Pancreas (tissue), 10 donors: ENCODE measurements around the gene KRTAP12-4. TPM values are rescaled to one million over a fixed set of nuclear protein-coding genes. Genes with fewer than 3 reads are reported as not detected.
"Not testable (repeated sequence)": the region's sequence is repeated elsewhere in the genome, so short reads cannot be mapped to it uniquely, and the experiment has no call there.

Experiments
- ATAC-seq, 4 donors: fragments of 200-7000 bp; cut with Tn5 transposase; one replicate each; pipeline versions ENCODE4 v1.8.0 to v1.9.1; 2020; ENCODE audit warnings: mild to moderate bottlenecking in 4 of 4, moderate library complexity in 4 of 4
- DNase-seq, 6 donors: peaks; one replicate each; pipeline ENCODE4 v3.0.0-alpha.2; 2020
- FAIRE-seq: peaks from 2 replicates; lab custom pipeline; 2012; peaks lifted over from hg19 to GRCh38; lab: Jason Lieb, UNC
- H3K27ac ChIP-seq, 4 donors: fragments of 200-600 bp; sonication (generic); 1 replicate in 3 of 4; 2 replicates in 1 of 4; pipeline versions ENCODE4 v1.5.0 to v1.8.0; 2020
- H3K27me3 ChIP-seq, 4 donors: fragments of 200-600 bp; one replicate each; pipeline ENCODE4 v1.8.0; 2021
- H3K36me3 ChIP-seq, 3 donors: fragments of 200-600 bp; sonication (generic) in 1 of 3; one replicate each; pipeline versions ENCODE4 v1.5.0 to v1.8.0; 2020 to 2021
- H3K4me1 ChIP-seq, 3 donors: fragments of 200-600 bp; one replicate each; pipeline ENCODE4 v1.8.0; 2021
- H3K4me3 ChIP-seq, 4 donors: fragments of 200-600 bp; sonication (generic) in 2 of 4; one replicate each; pipeline versions ENCODE4 v1.5.0 to v1.8.0; 2020 to 2021
- H3K9me3 ChIP-seq, 4 donors: fragments of 200-600 bp; one replicate each; pipeline ENCODE4 v1.8.0; 2021
- CTCF ChIP-seq, 4 donors: fragments of 200-600 bp; sonication (generic) in 3 of 4; IDR thresholded peaks; one replicate each; pipeline versions ENCODE4 v1.5.0 to v1.8.0; 2021; ENCODE audit warnings: antibody characterized with exemption in 4 of 4
- WGBS, 2 donors: extraction: QIAGEN DNeasy Blood & Tissue Kit; methylation state at CpG; one replicate each; pipeline ENCODE4 v1.1.7; 2013; 5-methylcytosine and 5-hydroxymethylcytosine counted together
- intact Hi-C, 3 donors: fragments of 100-400 bp; cut with DNase I; formaldehyde crosslinking; loops; one replicate each; pipeline versions ENCODE4 v1.11.1 to v1.14.2; 2022
- polyA plus RNA-seq, 2 donors: library from polyadenylated mRNA; stranded (reverse); fragments of 200-250 nt; gene quantifications; one replicate each; pipeline ENCODE4 v1.2.3, GENCODE V29; 2013
- total RNA-seq, 6 donors: library from RNA; stranded (reverse); fragmentation: NEBNext Ultra II Directional in 4 of 6; extraction: Animal tissue kit (Norgen Biotek cat#: 25700) in 4 of 6; gene quantifications; one replicate each; pipeline versions ENCODE4 v1.2.1 to v1.2.4, GENCODE V29; 2021 to 2023
- donor health status: healthy with polysubstance abuse.
- donor health status: DM: no; HTN: no; CAD: no; lungs with moderate emphysema.
- donor health status: DM: no; HTN: no; CAD: no.
- donor health status: control.
- donor health status: control.
- donor health status: Bipolar disorder and iron deficiency.
- donor health status: DM: yes; HTN: yes; CAD: no.
- donor health status: DM: no; HTN: no; CAD: no.
- donor health status: DM: no; HTN: no; CAD: no.
- donor health status: DM: yes; HTN: yes; CAD: no.

The KRTAP12-4 gene
- total and polyA plus RNA-seq, 8 donors: not detected

GRCh38 chr21:44628707-44629391, 25.6 kb downstream of the KRTAP12-4 start:
- no peaks in the 10 kb centered on the region for H3K9me3 ChIP-seq
- no peaks in the 10 kb centered on the region for H3K36me3 ChIP-seq
- DNase-seq (no peak), FAIRE-seq (no peak), ATAC-seq (no peak)
- no peaks in the 10 kb centered on the region for H3K27me3 ChIP-seq
- intact Hi-C loops: no loop called here
- 63 to 69% methylated on average over 16 to 18 of the region's 18 CpGs for WGBS, 2 donors
- no peak for TF ChIP-seq CTCF (IDR thresholded peaks at IDR 0.05)
- no peak overlapping the region for H3K4me3 ChIP-seq
- no peaks in the 10 kb centered on the region for H3K4me1 ChIP-seq
- no peak overlapping the region for H3K27ac ChIP-seq

GRCh38 chr21:44627831-44628233, 26.6 kb downstream of the KRTAP12-4 start:
- FAIRE-seq, H3K9me3 ChIP-seq, DNase-seq, intact Hi-C loops, H3K4me1 ChIP-seq, H3K4me3 ChIP-seq, ATAC-seq, H3K27ac ChIP-seq, H3K36me3 ChIP-seq, H3K27me3 ChIP-seq: not testable (repeated sequence)
- WGBS, 2 donors: 37 to 54% methylated on average over 9 to 15 of the region's 15 CpGs

- DNase-seq: peak in 1 of 6 donors; percentile 34
- WGBS, 2 donors: 52 to 77% methylated on average over 11 to 20 of the region's 20 CpGs
- H3K9me3 ChIP-seq, H3K4me1 ChIP-seq, FAIRE-seq, intact Hi-C loops, ATAC-seq, H3K4me3 ChIP-seq, H3K36me3 ChIP-seq, H3K27me3 ChIP-seq, H3K27ac ChIP-seq: not testable (repeated sequence)
Observed at GRCh38 chr21:44627181-44627822, 27.2 kb downstream of the KRTAP12-4 start.

GRCh38 chr21:44626673-44627143, 27.8 kb downstream of the KRTAP12-4 start, which contains the start of gene KRTAP10-9:
TSS of gene KRTAP10-9 (plus strand) at chr21:44627093. CDS start at chr21:44627172, 79 bp downstream.
- Histone ChIP-seq H3K9me3 (no peaks in the 10 kb centered on the region), H3K27ac (no peak within 1 kb of the TSS), H3K4me1 (no peaks in the 10 kb centered on the region), H3K36me3 (no peaks in the 10 kb centered on the region), H3K27me3 (no peaks in the 10 kb centered on the region), H3K4me3 (no peak within 1 kb of the TSS)
- ATAC-seq: no peak
- 38 to 47% methylated on average over 5 to 7 of the region's 7 CpGs for WGBS, 2 donors
- no peak for FAIRE-seq
- intact Hi-C loops: no loop called here
- TF ChIP-seq CTCF (IDR thresholded peaks at IDR 0.05): no peak
- no peak for DNase-seq

GRCh38 chr21:44626262-44626661, 28.2 kb downstream of the KRTAP12-4 start:
- intact Hi-C loops: no loop called here
- ATAC-seq (no peak), DNase-seq (peak in 1 of 6 donors; percentile 22), FAIRE-seq (no peak)
- Histone ChIP-seq H3K27ac (no peak overlapping the region), H3K9me3 (no peaks in the 10 kb centered on the region), H3K36me3 (no peaks in the 10 kb centered on the region), H3K4me3 (no peak overlapping the region), H3K4me1 (no peaks in the 10 kb centered on the region), H3K27me3 (no peaks in the 10 kb centered on the region)
- no peak for TF ChIP-seq CTCF (IDR thresholded peaks at IDR 0.05)
- 59 to 71% methylated on average over 10 of the region's 10 CpGs for WGBS, 2 donors

GRCh38 chr21:44625756-44626155, 28.7 kb downstream of the KRTAP12-4 start:
- intact Hi-C loops: no loop called here
- 67 to 83% methylated on average over 7 of the region's 7 CpGs for WGBS, 2 donors
- no peak overlapping the region for H3K27ac ChIP-seq
- no peaks in the 10 kb centered on the region for H3K36me3 ChIP-seq
- DNase-seq: no peak
- FAIRE-seq: no peak
- no peaks in the 10 kb centered on the region for H3K4me1 ChIP-seq
- no peaks in the 10 kb centered on the region for H3K27me3 ChIP-seq
- no peak for ATAC-seq
- no peak overlapping the region for H3K4me3 ChIP-seq
- no peaks in the 10 kb centered on the region for H3K9me3 ChIP-seq
- TF ChIP-seq CTCF (IDR thresholded peaks at IDR 0.05): no peak
